Naive thymus-derived CD8-positive, alpha-beta T cell (primary cell): ENCODE results near the gene CCNL2. TPM values are rescaled to one million over a fixed set of nuclear protein-coding genes. Genes with fewer than 3 reads are reported as not detected.
"Not testable (repeated sequence)": the region's sequence is repeated elsewhere in the genome, so short reads cannot be mapped to it uniquely, and the experiment has no call there.

Source experiments
- ATAC-seq, 2 donors: fragments of 150-1000 bp; cut with Tn5 transposase in 1 of 2; sonication (Bioruptor Pico), chemical (Tn5 transposase) in 1 of 2; 1 replicate in 1 of 2; 2 replicates in 1 of 2; pipeline ENCODE4 v1.10.0; 2021; ENCODE audit warnings: mild to moderate bottlenecking in 2 of 2, moderate library complexity in 2 of 2
- POLR2A ChIA-PET: fragments of 350-600 bp; sonication (Branson Sonifier 250); formaldehyde crosslinking; loops from one replicate; lab custom pipeline; 2021; ENCODE audit warnings: antibody characterized with exemption; lab: Charles Lee
- DNase-seq, 10 donors: peaks; one replicate each; pipeline versions ENCODE4 v3.0.0 to v3.0.0-alpha.2; 2020 to 2022
- H3K27ac Mint-ChIP-seq, 10 donors: one replicate each; pipeline ENCODE4 v1.8.0; 2020 to 2022; ENCODE audit warnings: mild to moderate bottlenecking in 10 of 10, mixed read lengths in 10 of 10, moderate library complexity in 4 of 10, inconsistent platforms in 1 of 10
- H3K27me3 Mint-ChIP-seq, 5 donors: one replicate each; pipeline ENCODE4 v1.8.0; 2021 to 2022; ENCODE audit warnings: mixed read lengths in 5 of 5
- H3K36me3 Mint-ChIP-seq, 3 donors: one replicate each; pipeline ENCODE4 v1.8.0; 2020 to 2022; ENCODE audit warnings: mixed read lengths in 3 of 3, mild to moderate bottlenecking in 2 of 3, inconsistent platforms in 1 of 3
- H3K4me1 Mint-ChIP-seq, 4 donors: one replicate each; pipeline ENCODE4 v1.8.0; 2021 to 2022; ENCODE audit warnings: mixed read lengths in 4 of 4
- H3K4me3 Mint-ChIP-seq, 10 donors: one replicate each; pipeline ENCODE4 v1.8.0; 2020 to 2022; ENCODE audit warnings: mild to moderate bottlenecking in 10 of 10, mixed read lengths in 10 of 10, moderate library complexity in 6 of 10, inconsistent platforms in 1 of 10
- H3K9me3 Mint-ChIP-seq, 9 donors: one replicate each; pipeline ENCODE4 v1.8.0; 2020 to 2022; ENCODE audit warnings: mixed read lengths in 9 of 9, mild to moderate bottlenecking in 3 of 9, inconsistent platforms in 1 of 9, moderate library complexity in 1 of 9
- polyA plus RNA-seq, 3 donors: library from polyadenylated mRNA; unstranded; fragments of 300-500 nt; fragmentation: Illumina TruSeq; gene quantifications; one replicate each; pipeline ENCODE4 v1.2.3, GENCODE V29; 2021
- total RNA-seq, 8 experiments: library from RNA in 2 of 8; stranded (reverse) in 2 of 8; gene quantifications; one replicate each; pipeline ENCODE4 v1.2.3 and lab custom pipeline; 2021 to 2026

Gene CCNL2
- total and polyA plus RNA-seq, 5 experiments from 2014 or later = 13.4 to 406 (median 28.1) TPM

- Mint-ChIP-seq H3K4me1 (peaks cover 2 to 13% (median 7%) of the 10 kb centered on the region in 4 donors), H3K36me3 (no peaks in the 10 kb centered on the region), H3K27ac (peak overlapping the region in 1 of 10 donors; percentile 14), H3K4me3 (peak overlapping the region in 1 of 10 donors; percentile 42), H3K9me3 (no peaks in the 10 kb centered on the region), H3K27me3 (peaks cover 0 to 32% (median 6%) of the 10 kb centered on the region in 5 donors)
- no peak for ATAC-seq
- peak in 1 of 10 donors; percentile 37 for DNase-seq
- POLR2A ChIA-PET = interaction anchor here (1.4 kb wide), 1 partner anchor 11 kb away, joined by 3 read pairs; no protein-coding TSS in a partner anchor
Measured at GRCh38 chr1:1422465-1423244, 23.5 kb upstream of the CCNL2 start.

GRCh38 chr1:1421907-1422464 lies 22.9 kb upstream of the CCNL2 start:
- Mint-ChIP-seq H3K4me1 (peaks cover 2 to 13% (median 7%) of the 10 kb centered on the region in 4 donors), H3K9me3 (no peaks in the 10 kb centered on the region), H3K4me3 (no peak overlapping the region), H3K27ac (no peak overlapping the region), H3K27me3 (peaks cover 0 to 32% (median 6%) of the 10 kb centered on the region in 5 donors), H3K36me3 (no peaks in the 10 kb centered on the region)
- ATAC-seq = no peak
- DNase-seq = peak in 1 of 10 donors; percentile 30
- POLR2A ChIA-PET = no interaction called here

- no peaks in the 10 kb centered on the region for H3K9me3 Mint-ChIP-seq
- ATAC-seq (no peak), DNase-seq (peak in 1 of 10 donors; percentile 47)
- peaks cover 2 to 11% (median 6%) of the 10 kb centered on the region in 4 donors for H3K4me1 Mint-ChIP-seq
- no peaks in the 10 kb centered on the region for H3K36me3 Mint-ChIP-seq
- POLR2A ChIA-PET = interaction anchor here (1.7 kb wide), 1 partner anchor 16 kb away, joined by 4 read pairs; no protein-coding TSS in a partner anchor
- peak within 1 kb of the TSS in 1 of 10 donors; percentile 22 for H3K27ac Mint-ChIP-seq
- H3K27me3 Mint-ChIP-seq = peaks cover 0 to 30% (median 6%) of the 10 kb centered on the region in 5 donors
- H3K4me3 Mint-ChIP-seq = peak within 1 kb of the TSS in 6 of 10 donors; percentile 10 to 82 (median 30)
Measured at GRCh38 chr1:1421147-1421906, 22.2 kb upstream of the CCNL2 start, which contains the start of gene ANKRD65. ANKRD65 (minus strand) TSS chr1:1421276; CDS start chr1:1421005, 271 bp downstream.

GRCh38 chr1:1420654-1421141 lies 21.6 kb upstream of the CCNL2 start:
- peaks cover 0 to 26% (median 6%) of the 10 kb centered on the region in 5 donors for H3K27me3 Mint-ChIP-seq
- no peak overlapping the region for H3K27ac Mint-ChIP-seq
- DNase-seq = peak in 1 of 10 donors; percentile 59
- H3K36me3 Mint-ChIP-seq = no peaks in the 10 kb centered on the region
- no peaks in the 10 kb centered on the region for H3K9me3 Mint-ChIP-seq
- H3K4me1 Mint-ChIP-seq = peaks cover under 1 to 11% (median 4%) of the 10 kb centered on the region in 4 donors
- peak overlapping the region in 5 of 10 donors; percentile 10 to 82 (median 38) for H3K4me3 Mint-ChIP-seq
- POLR2A ChIA-PET = interaction anchor here (1.7 kb wide), 1 partner anchor 15 kb away, joined by 4 read pairs; no protein-coding TSS in a partner anchor
- ATAC-seq = no peak

- POLR2A ChIA-PET = interaction anchor here (1.7 kb wide), 1 partner anchor 14 kb away, joined by 4 read pairs; no protein-coding TSS in a partner anchor
- Mint-ChIP-seq H3K27ac (no peak overlapping the region), H3K9me3 (no peaks in the 10 kb centered on the region), H3K36me3 (no peaks in the 10 kb centered on the region), H3K4me1 (peaks cover 0 to 11% (median 4%) of the 10 kb centered on the region in 4 donors), H3K4me3 (peak overlapping the region in 1 of 10 donors; percentile 70), H3K27me3 (peaks cover 0 to 21% (median 6%) of the 10 kb centered on the region in 5 donors)
- DNase-seq (peak in 1 of 10 donors; percentile 54), ATAC-seq (peak; percentile 77 to 96)
Measured at GRCh38 chr1:1419813-1420653, 20.9 kb upstream of the CCNL2 start.

- peak in 1 of 10 donors; percentile 58 for DNase-seq
- Mint-ChIP-seq H3K27me3 (peaks cover 0 to 15% (median 3%) of the 10 kb centered on the region in 5 donors), H3K9me3 (no peaks in the 10 kb centered on the region), H3K4me1 (peaks cover 0 to 7% (median 4%) of the 10 kb centered on the region in 4 donors), H3K4me3 (peak overlapping the region in 1 of 10 donors; percentile 12), H3K27ac (no peak overlapping the region), H3K36me3 (no peaks in the 10 kb centered on the region)
- ATAC-seq = no peak
- POLR2A ChIA-PET = interaction anchor here (1.6 to 1.7 kb wide), 2 partner anchors 12 to 14 kb away, joined by 4 to 6 read pairs; partner anchors contain the start of gene MRPL20
Measured at GRCh38 chr1:1419363-1419812, 20.3 kb upstream of the CCNL2 start.

- Mint-ChIP-seq H3K27me3 (peaks cover 0 to 13% (median 3%) of the 10 kb centered on the region in 5 donors), H3K4me3 (peak overlapping the region in 3 of 10 donors; percentile 16 to 63 (median 27)), H3K27ac (peak overlapping the region in 1 of 10 donors; percentile 80), H3K4me1 (peaks cover 0 to 7% (median 4%) of the 10 kb centered on the region in 4 donors), H3K9me3 (no peaks in the 10 kb centered on the region), H3K36me3 (no peaks in the 10 kb centered on the region)
- POLR2A ChIA-PET = interaction anchor here (1.6 kb wide), 1 partner anchor 12 kb away, joined by 6 read pairs; the partner anchor contains the start of gene MRPL20
- ATAC-seq = no peak
- DNase-seq = peak in 1 of 10 donors; percentile 48
Measured at GRCh38 chr1:1418464-1419362, 19.6 kb upstream of the CCNL2 start.

- H3K4me3 Mint-ChIP-seq = peak overlapping the region in 2 of 10 donors; percentile 33 to 63
- ATAC-seq, H3K9me3 Mint-ChIP-seq, H3K36me3 Mint-ChIP-seq, H3K4me1 Mint-ChIP-seq, H3K27me3 Mint-ChIP-seq: not testable (repeated sequence)
- peak overlapping the region in 1 of 10 donors; percentile 80 for H3K27ac Mint-ChIP-seq
- POLR2A ChIA-PET = interaction anchor here (1.6 kb wide), 1 partner anchor 11 kb away, joined by 6 read pairs; the partner anchor contains the start of gene MRPL20
- DNase-seq = peak in 1 of 10 donors; percentile 38
Measured at GRCh38 chr1:1417825-1418463, 18.8 kb upstream of the CCNL2 start.

- peak overlapping the region in 1 of 10 donors; percentile 33 for H3K4me3 Mint-ChIP-seq
- not testable (repeated sequence) for H3K27me3 Mint-ChIP-seq, ATAC-seq, H3K36me3 Mint-ChIP-seq, H3K27ac Mint-ChIP-seq, H3K9me3 Mint-ChIP-seq, DNase-seq, H3K4me1 Mint-ChIP-seq
- POLR2A ChIA-PET = interaction anchor here (1.6 kb wide), 1 partner anchor 10 kb away, joined by 6 read pairs; the partner anchor contains the start of gene MRPL20
Measured at GRCh38 chr1:1417396-1417795, 18.3 kb upstream of the CCNL2 start.

GRCh38 chr1:1415751-1416150 lies 16.6 kb upstream of the CCNL2 start:
- peak in 1 of 10 donors; percentile 44 for DNase-seq
- H3K9me3 Mint-ChIP-seq = no peaks in the 10 kb centered on the region
- no peak overlapping the region for H3K27ac Mint-ChIP-seq
- no peaks in the 10 kb centered on the region for H3K36me3 Mint-ChIP-seq
- no peak for ATAC-seq
- no peak overlapping the region for H3K4me3 Mint-ChIP-seq
- H3K27me3 Mint-ChIP-seq = no peaks in the 10 kb centered on the region
- POLR2A ChIA-PET = no interaction called here
- H3K4me1 Mint-ChIP-seq = peaks cover 0 to 4% (median 3%) of the 10 kb centered on the region in 4 donors
